HL-60/S4 (cell line): ENCODE results near the gene SH3PXD2B.

Experiments used
- in situ Hi-C: fragments of 300-500 bp; cut with MboI; formaldehyde crosslinking; loops from 2 replicates; pipeline ENCODE4 v1.14.3; 2022; ENCODE audit warnings: low sequenced_read_pairs

Gene SH3PXD2B

GRCh38 chr5:172455511-172456061, 1.3 kb upstream of the SH3PXD2B start:
- in situ Hi-C loops: no loop called here

GRCh38 chr5:172455087-172455381, 709 bp upstream of the SH3PXD2B start:
- in situ Hi-C loops: no loop called here

GRCh38 chr5:172453986-172454357, 353 bp downstream of the SH3PXD2B start:
- in situ Hi-C loops: no loop called here

- in situ Hi-C loops: no loop called here
Observed at GRCh38 chr5:172453206-172453985, 929 bp downstream of the SH3PXD2B start.

- in situ Hi-C loops: no loop called here
Observed at GRCh38 chr5:172452398-172453205, 1.7 kb downstream of the SH3PXD2B start.

- in situ Hi-C loops: no loop called here
Observed at GRCh38 chr5:172451771-172452197, 2.5 kb downstream of the SH3PXD2B start.

- in situ Hi-C loops: no loop called here
Observed at GRCh38 chr5:172450861-172451695, 3.2 kb downstream of the SH3PXD2B start.

- in situ Hi-C loops: no loop called here
Observed at GRCh38 chr5:172450453-172450852, 3.9 kb downstream of the SH3PXD2B start.

GRCh38 chr5:172448999-172449398, 5.3 kb downstream of the SH3PXD2B start:
- in situ Hi-C loops: no loop called here

- in situ Hi-C loops: no loop called here
Observed at GRCh38 chr5:172447646-172448365, 6.5 kb downstream of the SH3PXD2B start.

GRCh38 chr5:172446336-172447051, 7.8 kb downstream of the SH3PXD2B start:
- in situ Hi-C loops: no loop called here

GRCh38 chr5:172445866-172446265, 8.5 kb downstream of the SH3PXD2B start:
- in situ Hi-C loops: no loop called here

GRCh38 chr5:172444626-172445365, 9.5 kb downstream of the SH3PXD2B start:
- in situ Hi-C loops: no loop called here

- in situ Hi-C loops: no loop called here
Observed at GRCh38 chr5:172444110-172444510, 10.2 kb downstream of the SH3PXD2B start.

- in situ Hi-C loops: no loop called here
Observed at GRCh38 chr5:172443441-172444109, 10.8 kb downstream of the SH3PXD2B start.

- in situ Hi-C loops: no loop called here
Observed at GRCh38 chr5:172442592-172442991, 11.7 kb downstream of the SH3PXD2B start.

GRCh38 chr5:172441262-172441751, 13.0 kb downstream of the SH3PXD2B start:
- in situ Hi-C loops: no loop called here

- in situ Hi-C loops: no loop called here
Observed at GRCh38 chr5:172440486-172440885, 13.8 kb downstream of the SH3PXD2B start.
